HG03342 (cell line): ENCODE data around the gene HHIPL1.

Experiments
- ATAC-seq: cut with Tn5 transposase; IDR thresholded peaks from one replicate; pipeline ENCODE4 v1.9.1; 2021; ENCODE audit warnings: mild to moderate bottlenecking, moderate library complexity; ENCODE audit not compliant: unreplicated experiment

The HHIPL1 gene

DNA sequence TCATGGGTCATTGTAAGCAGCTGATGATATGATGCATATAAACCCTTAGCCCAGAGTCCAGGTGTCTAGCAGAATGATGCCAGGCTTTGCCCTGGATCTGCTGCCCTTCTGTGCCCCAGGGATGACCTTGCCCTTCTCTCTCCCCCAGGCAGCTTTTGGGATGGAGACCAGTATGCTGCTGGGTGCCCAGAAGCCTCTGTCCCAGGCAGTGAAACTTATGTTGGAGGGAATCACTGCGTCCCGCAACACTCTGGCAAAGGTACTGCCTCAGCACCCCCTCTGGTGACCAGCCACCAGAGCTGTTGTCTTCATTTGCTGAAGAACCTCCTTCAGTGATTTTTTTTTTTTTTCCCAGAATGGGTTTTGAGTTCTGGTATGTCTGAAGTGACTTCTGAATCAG, 62.5 kb downstream of the HHIPL1 start:
- no peak for ATAC-seq

GRCh38 chr14:99707921-99708320, 63.0 kb downstream of the HHIPL1 start:
- ATAC-seq, result no peak

- no peak for ATAC-seq
These were observed 63.5 kb downstream of the HHIPL1 start for GRCh38 chr14:99708449-99708848.

DNA sequence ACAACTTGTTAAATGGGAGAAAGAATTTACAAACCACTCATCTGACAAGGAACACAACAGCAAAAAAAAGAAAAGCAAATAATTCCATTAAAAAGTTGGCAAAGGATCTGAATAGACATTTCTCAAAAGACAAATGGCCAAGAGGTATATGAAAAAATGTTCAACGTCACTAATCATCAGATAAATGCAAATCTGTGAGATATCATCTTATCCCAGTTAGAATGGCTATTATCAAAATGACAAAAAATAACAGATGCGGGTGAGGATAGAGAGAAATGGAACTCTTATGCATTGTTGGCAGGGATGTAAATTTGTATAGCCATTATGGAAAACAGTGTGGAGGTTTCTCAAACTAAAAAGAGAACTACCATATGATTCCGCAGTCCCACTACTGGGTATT, 69.0 kb downstream of the HHIPL1 start:
- no peak for ATAC-seq

GRCh38 chr14:99715266-99716000, 70.5 kb downstream of the HHIPL1 start:
- ATAC-seq, result no peak

GRCh38 chr14:99716091-99716849, 71.3 kb downstream of the HHIPL1 start:
- no peak for ATAC-seq

GRCh38 chr14:99716850-99717681, 72.1 kb downstream of the HHIPL1 start:
- ATAC-seq, result no peak

- no peak for ATAC-seq
These were observed 72.7 kb downstream of the HHIPL1 start for GRCh38 chr14:99717682-99718013.

DNA sequence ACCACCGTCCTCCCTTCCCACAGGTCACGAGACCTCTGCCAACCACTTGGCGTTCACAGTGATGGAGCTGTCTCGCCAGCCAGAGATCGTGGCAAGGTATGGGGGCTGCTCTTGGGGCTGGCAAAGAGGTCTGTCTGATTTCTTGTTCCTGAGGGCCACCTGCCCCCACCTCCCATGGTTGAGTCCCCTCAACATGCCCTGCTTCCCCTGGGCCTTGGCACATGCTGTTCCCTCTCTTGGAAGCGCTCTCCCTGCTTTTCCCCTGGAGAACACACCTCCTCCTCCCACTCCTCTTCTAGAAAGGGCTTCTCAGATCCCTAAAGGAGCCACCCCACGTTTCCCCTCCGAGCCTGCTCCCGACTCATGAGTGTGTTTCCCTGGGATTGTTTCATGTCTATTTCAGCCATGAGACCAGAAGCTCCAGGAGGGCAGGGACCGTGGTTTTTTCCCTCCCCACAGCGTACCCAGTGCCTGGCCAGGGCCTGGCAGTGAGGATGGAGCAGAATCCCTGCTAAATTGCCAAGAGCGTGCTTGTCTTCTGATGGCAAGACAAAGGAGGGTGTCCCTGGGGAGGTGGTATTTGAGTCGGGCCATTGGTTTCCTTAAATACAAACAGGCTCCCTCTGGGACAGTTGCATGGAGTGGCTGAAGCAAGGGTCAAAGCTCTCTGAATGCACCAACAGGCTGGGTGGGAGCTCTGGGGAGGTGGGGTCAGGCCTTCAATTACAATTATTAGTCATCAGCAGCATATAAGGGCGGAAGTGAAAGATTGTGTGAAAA, 73.3 kb downstream of the HHIPL1 start:
- ATAC-seq, result peak; percentile 94

- ATAC-seq, result peak; percentile 64
These were observed 73.9 kb downstream of the HHIPL1 start for GRCh38 chr14:99718811-99719192.

DNA sequence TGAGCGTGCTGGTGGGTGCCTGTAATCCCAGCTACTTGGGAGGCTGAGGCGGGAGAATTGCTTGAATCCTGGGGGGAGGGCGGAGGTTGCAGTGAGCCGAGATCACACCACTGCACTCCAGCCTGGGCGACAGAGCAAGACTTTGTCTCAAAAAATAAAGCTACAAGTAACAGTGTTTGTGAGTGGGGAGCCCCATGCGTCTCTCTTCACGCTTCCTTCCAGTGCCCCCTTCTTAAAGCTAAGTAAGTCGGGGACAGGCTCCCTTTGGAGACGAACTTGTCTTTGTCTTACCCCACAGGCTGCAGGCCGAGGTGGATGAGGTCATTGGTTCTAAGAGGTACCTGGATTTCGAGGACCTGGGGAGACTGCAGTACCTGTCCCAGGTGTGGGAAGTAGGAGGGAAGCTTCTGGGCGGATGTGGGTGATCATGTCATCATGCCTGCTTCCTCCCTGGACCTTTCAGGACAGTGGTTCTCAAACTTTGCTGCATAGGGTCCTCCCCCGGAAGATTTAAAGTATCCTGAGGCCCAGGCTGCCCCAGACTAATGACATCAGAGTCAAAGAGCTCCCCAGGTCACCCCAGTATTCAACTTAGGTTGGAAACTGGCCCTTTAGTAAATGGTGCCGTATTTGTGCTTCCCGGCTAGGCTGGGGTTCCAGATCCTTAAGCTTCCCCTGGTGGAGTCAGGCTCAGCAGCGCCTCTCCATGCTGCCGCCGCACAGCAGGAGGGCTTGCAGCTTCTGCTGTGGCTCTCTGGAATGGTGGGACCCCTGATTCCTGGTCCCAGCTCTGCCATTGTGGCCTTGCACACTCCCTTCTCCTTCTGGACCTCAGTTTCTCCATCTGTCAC, 76.2 kb downstream of the HHIPL1 start:
- ATAC-seq, result no peak

DNA sequence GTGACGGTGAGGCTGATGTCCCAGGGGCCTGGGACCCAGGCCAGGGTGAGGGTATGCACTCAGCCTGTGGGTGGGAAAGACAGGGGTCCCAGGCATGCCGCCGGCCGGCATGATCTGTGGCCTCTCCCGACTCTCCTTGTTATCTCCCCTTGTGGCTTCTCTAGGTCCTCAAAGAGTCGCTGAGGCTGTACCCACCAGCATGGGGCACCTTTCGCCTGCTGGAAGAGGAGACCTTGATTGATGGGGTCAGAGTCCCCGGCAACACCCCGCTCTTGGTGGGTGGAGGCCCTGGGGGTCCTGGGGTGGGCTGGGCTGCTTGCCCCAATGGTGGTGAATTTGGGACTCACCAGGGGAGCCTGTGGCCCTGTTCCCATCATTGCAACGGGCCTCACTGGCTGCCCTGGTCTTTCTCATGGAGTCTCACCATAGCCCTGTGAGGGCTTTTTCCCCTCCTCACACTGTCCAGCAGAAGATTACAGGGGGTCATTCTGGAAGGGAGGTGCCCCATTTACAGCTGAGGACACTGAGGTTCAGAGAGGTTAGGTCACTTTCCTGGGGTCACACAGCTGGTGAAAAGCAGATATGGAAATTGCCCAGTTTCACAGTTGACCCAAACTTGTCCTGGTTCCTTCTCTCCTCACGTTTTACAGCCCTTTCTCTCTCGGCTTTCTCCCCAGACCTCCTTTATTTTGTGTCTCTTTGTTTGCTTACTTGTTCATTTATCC, 77.0 kb downstream of the HHIPL1 start:
- ATAC-seq, result no peak

DNA sequence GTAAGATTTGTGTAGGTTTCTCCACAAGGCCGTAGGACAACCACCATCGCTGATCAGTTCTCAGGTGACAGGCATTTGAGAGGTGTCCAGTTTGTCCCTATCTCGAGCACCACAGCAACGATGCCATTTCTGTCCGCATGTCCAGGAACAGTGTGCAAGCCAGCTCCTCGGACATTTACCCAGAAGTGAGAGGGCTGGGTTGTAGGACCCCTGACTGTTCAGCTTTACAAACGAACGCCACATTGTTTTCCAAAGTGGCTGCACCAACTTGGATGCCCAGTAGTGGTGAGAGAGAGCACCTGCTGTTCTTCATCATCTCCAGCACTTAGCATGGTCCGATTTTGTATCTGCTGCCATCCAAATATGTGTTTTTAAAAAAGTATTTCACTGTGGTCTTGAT, 77.8 kb downstream of the HHIPL1 start:
- ATAC-seq, result no peak

DNA sequence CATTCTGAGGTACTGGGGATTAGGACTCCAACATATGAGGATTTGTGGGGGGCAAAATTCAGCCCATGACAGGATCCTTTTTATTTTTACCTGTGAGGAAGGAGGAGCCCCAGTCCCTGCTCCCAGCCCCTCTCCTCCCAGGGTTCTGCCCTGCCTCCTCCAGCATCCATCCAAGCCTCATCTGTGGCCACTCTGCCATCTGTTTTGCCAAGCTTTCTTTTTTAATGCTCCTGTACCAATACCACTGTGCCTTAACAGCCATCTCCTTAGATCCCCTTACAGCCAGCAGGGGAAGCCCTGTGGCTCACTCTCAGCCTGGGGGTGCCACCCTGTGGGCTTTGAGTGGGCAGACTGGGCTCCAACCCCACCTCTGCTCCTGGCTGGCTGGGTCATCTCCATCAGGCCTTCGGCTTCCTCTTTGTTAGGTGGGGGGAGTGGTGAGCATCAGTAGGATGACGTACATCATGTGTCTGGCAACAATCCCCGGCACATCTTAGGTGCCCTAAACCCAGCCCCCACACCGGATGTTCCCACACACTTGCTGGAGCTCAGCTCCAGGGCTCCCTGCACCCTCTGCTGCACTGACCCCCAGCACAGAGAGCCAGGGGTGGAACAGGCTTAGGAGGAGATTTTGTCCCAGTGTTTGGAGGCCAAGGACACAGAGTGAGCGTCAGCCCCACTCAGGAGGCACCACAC, 79.4 kb downstream of the HHIPL1 start:
- ATAC-seq, result no peak

GRCh38 chr14:99724939-99725773, 80.2 kb downstream of the HHIPL1 start:
- no peak for ATAC-seq

GRCh38 chr14:99725774-99726537, 81.0 kb downstream of the HHIPL1 start:
- no peak for ATAC-seq

DNA sequence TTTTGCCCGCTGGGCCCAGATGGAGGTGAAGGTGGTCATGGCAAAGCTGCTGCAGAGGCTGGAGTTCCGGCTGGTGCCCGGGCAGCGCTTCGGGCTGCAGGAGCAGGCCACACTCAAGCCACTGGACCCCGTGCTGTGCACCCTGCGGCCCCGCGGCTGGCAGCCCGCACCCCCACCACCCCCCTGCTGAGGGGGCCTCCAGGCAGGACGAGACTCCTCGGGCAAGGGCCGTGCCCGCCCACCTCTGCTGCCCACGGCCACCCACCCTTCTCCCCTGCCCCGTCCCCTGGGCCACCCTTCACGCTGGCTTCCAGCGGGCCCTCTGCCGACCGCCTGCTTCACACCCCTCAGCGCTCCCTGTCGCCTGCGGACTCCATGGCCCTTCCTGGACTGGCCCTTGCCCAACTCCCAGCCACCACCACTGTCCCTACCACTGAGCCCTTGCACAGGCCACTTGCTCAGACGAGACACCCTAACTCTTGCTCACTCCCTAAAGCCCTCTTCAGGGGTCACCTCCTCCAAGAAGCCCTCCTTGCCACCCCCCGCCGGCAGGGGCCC, 81.7 kb downstream of the HHIPL1 start:
- ATAC-seq, result no peak
